Loucy (cell line): Measurements from ENCODE around the gene ASB8.
A peak's percentile ranks its signal among the peaks of the same experiment; 100 is the strongest.

Experiments
- H2AFZ ChIP-seq: fragments of 200-600 bp; sonication (generic); 2 replicates; pipeline ENCODE4 v1.6.0; 2016; ENCODE audit warnings: antibody characterized with exemption, mild to moderate bottlenecking, low read length, moderate library complexity
- H3F3A ChIP-seq: fragments of 200-600 bp; 2 replicates; pipeline ENCODE4 v1.6.0; 2016; ENCODE audit warnings: antibody characterized with exemption, low read depth, mild to moderate bottlenecking
- H3K27me3 ChIP-seq: fragments of 200-600 bp; sonication (generic); 2 replicates; pipeline ENCODE4 v1.6.1; 2014; ENCODE audit warnings: low read length, mild to moderate bottlenecking; ENCODE audit not compliant: insufficient read depth, poor library complexity, severe bottlenecking
- H3K36me3 ChIP-seq: fragments of 200-600 bp; sonication (generic); 2 replicates; pipeline ENCODE4 v1.6.1; 2016; ENCODE audit warnings: low read length; ENCODE audit not compliant: insufficient read depth
- H3K4me1 ChIP-seq: fragments of 200-600 bp; sonication (generic); 2 replicates; pipeline ENCODE4 v1.5.1; 2014; ENCODE audit warnings: low read length, mild to moderate bottlenecking; ENCODE audit not compliant: insufficient read depth, poor library complexity, severe bottlenecking
- H3K4me2 ChIP-seq: fragments of 200-600 bp; sonication (generic); 2 replicates; pipeline ENCODE4 v1.6.0; 2014; ENCODE audit warnings: antibody characterized with exemption, low read length, low read depth, mild to moderate bottlenecking; ENCODE audit not compliant: poor library complexity, severe bottlenecking
- H3K4me3 ChIP-seq: fragments of 200-600 bp; sonication (generic); 2 replicates; pipeline ENCODE4 v1.5.1; 2014; ENCODE audit warnings: low read length, mild to moderate bottlenecking, mixed read lengths; ENCODE audit not compliant: poor library complexity, severe bottlenecking
- H3K79me2 ChIP-seq: fragments of 200-600 bp; sonication (generic); 2 replicates; pipeline ENCODE4 v1.6.1; 2014; ENCODE audit warnings: low read length; ENCODE audit not compliant: insufficient read depth
- H3K9ac ChIP-seq: fragments of 200-600 bp; sonication (generic); 2 replicates; pipeline ENCODE4 v1.6.0; 2014; ENCODE audit warnings: mild to moderate bottlenecking, low read depth, low read length, moderate library complexity; ENCODE audit not compliant: poor library complexity, severe bottlenecking
- H3K9me2 ChIP-seq: fragments of 200-600 bp; sonication (generic); replicated peaks from 2 replicates; pipeline ENCODE4 v1.6.1; 2016; ENCODE audit warnings: low read depth, low read length, mixed read lengths
- H3K9me3 ChIP-seq: fragments of 200-600 bp; sonication (generic); 2 replicates; pipeline ENCODE4 v1.6.1; 2014; ENCODE audit warnings: mild to moderate bottlenecking, antibody characterized with exemption, low read length, low read depth; ENCODE audit not compliant: insufficient read depth
- H4K20me1 ChIP-seq: fragments of 200-600 bp; sonication (generic); 2 replicates; pipeline ENCODE4 v1.6.0; 2014; ENCODE audit warnings: antibody characterized with exemption, low read length, mild to moderate bottlenecking; ENCODE audit not compliant: insufficient read depth, poor library complexity, severe bottlenecking
- EZH2phosphoT487 ChIP-seq: fragments of 200-600 bp; IDR thresholded peaks from 2 replicates; pipeline ENCODE4 v1.6.1; 2018; ENCODE audit warnings: antibody characterized with exemption, mild to moderate bottlenecking, moderate library complexity, borderline replicate concordance
- TF ChIP-seq, protein P1 (sequence below): fragments of 200-600 bp; sonication (generic); conservative IDR thresholded peaks from 2 replicates; pipeline ENCODE4 v1.5.1; 2014; ENCODE audit warnings: mild to moderate bottlenecking, antibody characterized with exemption, low read length

ASB8 gene

DNA sequence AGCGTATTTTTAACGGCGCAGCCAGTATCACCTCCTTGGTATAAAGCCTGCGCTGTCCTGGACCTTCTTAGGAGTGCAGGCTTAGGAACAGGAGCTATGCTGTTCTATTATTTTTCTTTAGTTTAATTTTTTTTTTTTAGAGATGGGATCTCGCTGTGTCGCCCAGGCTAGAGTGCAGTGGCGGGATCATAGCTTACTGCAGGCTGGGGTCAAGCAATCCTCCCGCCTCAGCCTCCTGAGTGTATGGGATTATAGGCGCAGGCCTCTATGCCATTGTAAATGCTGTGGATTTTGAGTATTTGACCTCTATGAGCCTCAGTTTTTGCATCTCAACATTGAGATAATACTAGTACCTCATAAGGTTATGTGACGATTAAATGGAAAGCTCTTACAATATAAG lies 41.7 kb upstream of the ASB8 start:
- peak overlapping the region; percentile 92 for H3K4me3 ChIP-seq
- H3K9me3 ChIP-seq = no peaks in the 10 kb centered on the region
- peaks cover 15% of the 10 kb centered on the region for H3K79me2 ChIP-seq
- H3K27me3 ChIP-seq = no peaks in the 10 kb centered on the region
- TF ChIP-seq EZH2phosphoT487 = no peak
- TF ChIP-seq, protein P1, sequence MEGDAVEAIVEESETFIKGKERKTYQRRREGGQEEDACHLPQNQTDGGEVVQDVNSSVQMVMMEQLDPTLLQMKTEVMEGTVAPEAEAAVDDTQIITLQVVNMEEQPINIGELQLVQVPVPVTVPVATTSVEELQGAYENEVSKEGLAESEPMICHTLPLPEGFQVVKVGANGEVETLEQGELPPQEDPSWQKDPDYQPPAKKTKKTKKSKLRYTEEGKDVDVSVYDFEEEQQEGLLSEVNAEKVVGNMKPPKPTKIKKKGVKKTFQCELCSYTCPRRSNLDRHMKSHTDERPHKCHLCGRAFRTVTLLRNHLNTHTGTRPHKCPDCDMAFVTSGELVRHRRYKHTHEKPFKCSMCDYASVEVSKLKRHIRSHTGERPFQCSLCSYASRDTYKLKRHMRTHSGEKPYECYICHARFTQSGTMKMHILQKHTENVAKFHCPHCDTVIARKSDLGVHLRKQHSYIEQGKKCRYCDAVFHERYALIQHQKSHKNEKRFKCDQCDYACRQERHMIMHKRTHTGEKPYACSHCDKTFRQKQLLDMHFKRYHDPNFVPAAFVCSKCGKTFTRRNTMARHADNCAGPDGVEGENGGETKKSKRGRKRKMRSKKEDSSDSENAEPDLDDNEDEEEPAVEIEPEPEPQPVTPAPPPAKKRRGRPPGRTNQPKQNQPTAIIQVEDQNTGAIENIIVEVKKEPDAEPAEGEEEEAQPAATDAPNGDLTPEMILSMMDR = no peak
- H2AFZ ChIP-seq = no peak overlapping the region
- H4K20me1 ChIP-seq = peaks cover 8% of the 10 kb centered on the region
- H3F3A ChIP-seq = no peaks in the 10 kb centered on the region
- H3K9me2 ChIP-seq = no peaks in the 10 kb centered on the region
- H3K36me3 ChIP-seq = no peaks in the 10 kb centered on the region
- peak overlapping the region; percentile 95 for H3K4me2 ChIP-seq
- H3K4me1 ChIP-seq = peaks cover 37% of the 10 kb centered on the region
- H3K9ac ChIP-seq = peak overlapping the region; percentile 96

DNA sequence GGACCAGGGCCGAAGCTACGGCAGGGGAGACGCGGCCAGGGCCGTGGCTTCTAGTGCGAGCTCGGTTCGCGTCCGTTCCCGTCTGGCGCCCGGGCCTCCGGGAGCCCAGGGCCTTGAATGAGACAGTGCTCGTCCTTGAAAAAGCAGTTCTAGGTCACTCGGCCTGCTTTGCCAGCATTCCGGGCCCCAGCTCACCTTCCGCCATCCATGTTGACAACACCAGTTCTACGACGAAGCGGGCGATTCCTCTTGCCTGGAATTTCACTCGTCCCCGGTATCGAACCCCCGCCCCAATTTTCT lies 41.3 kb upstream of the ASB8 start:
- H3K36me3 ChIP-seq = no peaks in the 10 kb centered on the region
- H3K79me2 ChIP-seq = peaks cover 15% of the 10 kb centered on the region
- peaks cover 40% of the 10 kb centered on the region for H3K4me1 ChIP-seq
- H3K9me2 ChIP-seq = no peaks in the 10 kb centered on the region
- peak overlapping the region; percentile 98 for H2AFZ ChIP-seq
- peak overlapping the region; percentile 95 for H3K4me2 ChIP-seq
- H3F3A ChIP-seq = no peaks in the 10 kb centered on the region
- no peaks in the 10 kb centered on the region for H3K27me3 ChIP-seq
- no peak for TF ChIP-seq EZH2phosphoT487
- TF ChIP-seq, protein P1 = no peak
- H3K4me3 ChIP-seq = peak overlapping the region; percentile 92
- H3K9me3 ChIP-seq = no peaks in the 10 kb centered on the region
- H3K9ac ChIP-seq = peak overlapping the region; percentile 96
- peaks cover 8% of the 10 kb centered on the region for H4K20me1 ChIP-seq

DNA sequence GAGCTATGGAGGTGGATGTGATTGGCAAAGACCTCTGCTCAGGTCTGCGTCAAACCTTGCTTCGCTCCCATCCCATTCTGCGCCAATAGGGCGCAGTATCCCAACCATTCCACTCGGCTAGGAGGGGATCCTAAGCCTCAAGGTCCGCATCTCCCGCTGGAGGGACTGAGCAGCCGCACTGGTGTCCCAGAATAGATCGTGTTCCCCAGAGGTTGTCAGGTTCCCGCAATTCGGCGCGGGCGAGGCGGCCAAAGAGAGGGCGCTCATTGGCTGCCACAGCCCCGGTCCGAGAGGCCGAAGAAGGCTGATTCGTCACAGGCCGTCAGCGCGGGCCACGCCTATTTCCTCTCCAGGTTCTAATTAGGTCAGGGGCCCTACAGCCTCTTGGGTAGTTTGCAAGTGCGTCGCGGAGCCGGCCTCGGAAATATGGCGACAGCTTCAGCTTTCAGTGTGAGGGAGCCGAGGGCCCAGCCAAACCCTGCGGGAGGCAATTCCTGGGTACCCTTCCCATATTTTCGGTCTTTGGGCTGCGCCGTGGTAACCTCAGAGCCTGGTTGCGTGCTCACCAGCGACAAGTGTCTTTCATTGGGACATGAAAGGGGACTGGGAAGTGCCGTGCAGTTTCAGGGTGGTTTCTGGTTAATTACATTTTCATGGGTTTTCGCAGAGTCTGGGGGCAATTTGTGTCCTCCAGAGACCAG lies 40.8 kb upstream of the ASB8 start:
- H3K9me3 ChIP-seq = no peaks in the 10 kb centered on the region
- H4K20me1 ChIP-seq = peaks cover 8% of the 10 kb centered on the region
- no peak for TF ChIP-seq EZH2phosphoT487
- TF ChIP-seq, protein P1 = no peak
- peaks cover 15% of the 10 kb centered on the region for H3K79me2 ChIP-seq
- H3F3A ChIP-seq = no peaks in the 10 kb centered on the region
- peak overlapping the region; percentile 92 for H3K4me3 ChIP-seq
- H3K27me3 ChIP-seq = no peaks in the 10 kb centered on the region
- peak overlapping the region; percentile 98 for H2AFZ ChIP-seq
- no peaks in the 10 kb centered on the region for H3K36me3 ChIP-seq
- peak overlapping the region; percentile 95 for H3K4me2 ChIP-seq
- peaks cover 41% of the 10 kb centered on the region for H3K4me1 ChIP-seq
- peak overlapping the region; percentile 96 for H3K9ac ChIP-seq
- H3K9me2 ChIP-seq = no peaks in the 10 kb centered on the region
